OCI-LY1 (cell line): ENCODE results near the gene TMC7.
"Not testable (repeated sequence)": the region's sequence is repeated elsewhere in the genome, so short reads cannot be mapped to it uniquely, and the experiment has no call there.

ENCODE experiments used
- CTCF ChIP-seq: fragments of 200-600 bp; sonication (generic), shearing (Covaris generic); IDR thresholded peaks from 2 replicates; pipeline ENCODE4 v1.5.1; 2017; ENCODE audit warnings: mild to moderate bottlenecking, antibody characterized with exemption, low read length, moderate library complexity, mixed read lengths
- EZH2 ChIP-seq: fragments of 200-600 bp; sonication (generic), shearing (Covaris generic); IDR thresholded peaks from 2 replicates; pipeline ENCODE4 v1.8.0; 2017; ENCODE audit warnings: borderline replicate concordance, mixed run types, mild to moderate bottlenecking, antibody characterized with exemption, low read length, moderate library complexity, mixed read lengths

- not testable (repeated sequence) for TF ChIP-seq CTCF, EZH2
Measured at GRCh38 chr16:18997001-18997400, 13.3 kb downstream of the TMC7 start.
